ENCODE data around the gene WDR38. TPM values are rescaled to one million over a fixed set of nuclear protein-coding genes. Genes with fewer than 3 reads are reported as not detected.

WDR38 gene
- total RNA-seq, 1 donor from 2014 or later = not detected

DNA sequence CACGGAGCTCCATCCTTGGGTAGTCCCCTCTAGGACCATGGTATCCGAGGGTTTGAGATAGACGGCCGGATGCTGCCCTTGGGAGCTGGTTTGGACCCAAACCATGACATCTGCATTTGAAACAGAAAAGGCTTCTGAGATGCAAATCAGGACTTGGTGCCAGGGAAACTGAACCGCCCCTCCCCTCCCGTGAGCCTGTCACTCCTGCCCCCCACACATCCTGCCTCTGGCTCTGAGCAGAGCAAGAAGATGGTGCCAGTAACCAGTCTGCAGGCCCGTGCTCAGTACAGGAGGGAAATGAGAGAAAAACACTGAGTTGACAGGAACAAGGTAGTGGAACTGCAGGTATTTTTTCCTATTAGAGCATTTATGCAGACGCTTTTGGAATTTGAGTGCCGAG is 27.2 kb downstream of the WDR38 start:
- Histone ChIP-seq H3K9ac (peak overlapping the region; percentile 27), H3K4me2 (no peak overlapping the region), H3K9me3 (ENCODE audit: low read depth) (no peaks in the 10 kb centered on the region), H3K27me3 (no peaks in the 10 kb centered on the region), H3K36me3 (no peaks in the 10 kb centered on the region), H4K20me1 (ENCODE audit: low read depth) (peaks cover 18% of the 10 kb centered on the region), H3K4me3 (no peak overlapping the region), H3K4me1 (peaks cover 22% of the 10 kb centered on the region), H3K27ac (no peak overlapping the region), H3K79me2 (ENCODE audit: low read depth) (no peaks in the 10 kb centered on the region), H2AFZ (replicated peaks) (no peak overlapping the region), H3F3A (ENCODE audit: low read depth) (peaks cover 34% of the 10 kb centered on the region)
- H3K27ac Mint-ChIP-seq = no peak overlapping the region
- peaks cover 2% of the 10 kb centered on the region for H3K4me1 Mint-ChIP-seq
- peaks cover 19% of the 10 kb centered on the region for H3K36me3 Mint-ChIP-seq
- no peaks in the 10 kb centered on the region for H3K9me3 Mint-ChIP-seq
- no peak for DNase-seq (ENCODE audit: low spot score)
- peaks cover 4% of the 10 kb centered on the region for H3K27me3 Mint-ChIP-seq (ENCODE audit: insufficient read depth, low read depth)
- no peak overlapping the region for H3K4me3 Mint-ChIP-seq
- TF ChIP-seq, protein P1, sequence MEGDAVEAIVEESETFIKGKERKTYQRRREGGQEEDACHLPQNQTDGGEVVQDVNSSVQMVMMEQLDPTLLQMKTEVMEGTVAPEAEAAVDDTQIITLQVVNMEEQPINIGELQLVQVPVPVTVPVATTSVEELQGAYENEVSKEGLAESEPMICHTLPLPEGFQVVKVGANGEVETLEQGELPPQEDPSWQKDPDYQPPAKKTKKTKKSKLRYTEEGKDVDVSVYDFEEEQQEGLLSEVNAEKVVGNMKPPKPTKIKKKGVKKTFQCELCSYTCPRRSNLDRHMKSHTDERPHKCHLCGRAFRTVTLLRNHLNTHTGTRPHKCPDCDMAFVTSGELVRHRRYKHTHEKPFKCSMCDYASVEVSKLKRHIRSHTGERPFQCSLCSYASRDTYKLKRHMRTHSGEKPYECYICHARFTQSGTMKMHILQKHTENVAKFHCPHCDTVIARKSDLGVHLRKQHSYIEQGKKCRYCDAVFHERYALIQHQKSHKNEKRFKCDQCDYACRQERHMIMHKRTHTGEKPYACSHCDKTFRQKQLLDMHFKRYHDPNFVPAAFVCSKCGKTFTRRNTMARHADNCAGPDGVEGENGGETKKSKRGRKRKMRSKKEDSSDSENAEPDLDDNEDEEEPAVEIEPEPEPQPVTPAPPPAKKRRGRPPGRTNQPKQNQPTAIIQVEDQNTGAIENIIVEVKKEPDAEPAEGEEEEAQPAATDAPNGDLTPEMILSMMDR (IDR thresholded peaks at IDR 0.05) = no peak
- TF ChIP-seq EZH2 (IDR thresholded peaks at IDR 0.05) = no peak
- no peak for TF ChIP-seq EZH2phosphoT487 (IDR thresholded peaks at IDR 0.05)

DNA sequence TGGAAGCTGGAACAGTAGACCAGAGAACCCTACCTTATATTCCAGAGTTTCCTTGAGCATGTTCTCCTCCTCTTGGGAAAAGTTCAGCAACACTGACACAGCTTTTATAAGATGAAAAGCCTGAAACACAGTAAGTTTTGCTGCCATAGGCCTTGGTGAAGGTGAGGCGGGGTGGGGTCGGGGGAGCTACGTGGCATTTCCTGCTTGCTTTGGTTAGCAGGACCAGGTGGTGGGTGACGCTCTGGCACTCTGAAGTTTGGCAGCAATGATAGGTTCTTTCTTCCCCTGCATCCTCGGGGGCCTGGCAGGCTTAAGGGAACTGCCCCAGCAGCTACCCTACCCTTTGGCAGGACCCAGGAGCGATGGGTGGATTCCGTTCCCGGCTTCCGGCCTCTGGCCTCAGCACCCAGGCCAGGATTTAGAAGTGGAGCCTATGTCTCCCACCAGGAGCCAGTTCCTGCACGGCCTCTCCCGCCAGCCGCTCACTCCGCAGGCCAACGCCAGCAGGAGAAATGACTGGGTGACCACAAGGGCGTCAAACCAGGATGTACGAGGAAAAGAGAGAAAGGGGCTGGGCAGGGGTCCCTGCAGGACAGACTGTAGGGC is 28.0 kb downstream of the WDR38 start:
- no peak overlapping the region for H3K9ac ChIP-seq
- no peaks in the 10 kb centered on the region for H3K36me3 ChIP-seq
- H3K4me3 Mint-ChIP-seq = no peak overlapping the region
- no peak overlapping the region for H2AFZ ChIP-seq (replicated peaks)
- no peaks in the 10 kb centered on the region for H3K9me3 Mint-ChIP-seq
- no peaks in the 10 kb centered on the region for H3K27me3 ChIP-seq
- H4K20me1 ChIP-seq (ENCODE audit: low read depth) = peaks cover 17% of the 10 kb centered on the region
- no peak overlapping the region for H3K27ac ChIP-seq
- H3K4me1 ChIP-seq = peaks cover 22% of the 10 kb centered on the region
- no peak for DNase-seq (ENCODE audit: low spot score)
- TF ChIP-seq EZH2 (IDR thresholded peaks at IDR 0.05) (no peak), EZH2phosphoT487 (IDR thresholded peaks at IDR 0.05) (no peak)
- TF ChIP-seq, protein P1 (IDR thresholded peaks at IDR 0.05) = no peak
- H3K4me2 ChIP-seq = no peak overlapping the region
- no peaks in the 10 kb centered on the region for H3K79me2 ChIP-seq (ENCODE audit: low read depth)
- peaks cover 4% of the 10 kb centered on the region for H3K27me3 Mint-ChIP-seq (ENCODE audit: insufficient read depth, low read depth)
- peaks cover 34% of the 10 kb centered on the region for H3F3A ChIP-seq (ENCODE audit: low read depth)
- no peak overlapping the region for H3K4me3 ChIP-seq
- H3K9me3 ChIP-seq (ENCODE audit: low read depth) = no peaks in the 10 kb centered on the region
- no peak overlapping the region for H3K27ac Mint-ChIP-seq
- peaks cover 2% of the 10 kb centered on the region for H3K4me1 Mint-ChIP-seq
- H3K36me3 Mint-ChIP-seq = peaks cover 22% of the 10 kb centered on the region

DNA sequence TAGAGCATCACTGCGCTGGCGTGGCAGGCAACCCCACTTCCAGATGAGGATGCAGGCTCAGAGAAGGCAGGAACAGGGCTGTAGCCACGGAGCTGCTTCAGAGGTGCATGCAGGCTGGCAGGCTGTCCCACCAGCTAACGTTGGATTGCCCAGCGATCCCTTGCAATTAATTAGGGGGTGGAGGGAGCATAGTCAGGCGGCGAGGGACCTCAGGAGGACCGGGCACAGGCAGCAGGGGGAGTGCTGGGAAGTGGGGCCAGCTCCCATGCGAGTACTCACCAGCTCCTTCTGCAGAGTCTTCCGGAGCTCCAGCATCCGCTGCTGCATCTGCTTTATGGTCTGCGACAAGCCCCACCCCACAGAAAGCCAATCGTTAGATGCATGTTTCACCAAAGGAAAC is 29.0 kb downstream of the WDR38 start:
- Mint-ChIP-seq H3K27me3 (ENCODE audit: insufficient read depth, low read depth) (peaks cover 4% of the 10 kb centered on the region), H3K4me3 (no peak overlapping the region), H3K27ac (no peak overlapping the region), H3K9me3 (no peaks in the 10 kb centered on the region), H3K4me1 (peaks cover 2% of the 10 kb centered on the region), H3K36me3 (peaks cover 20% of the 10 kb centered on the region)
- Histone ChIP-seq H3K4me2 (no peak overlapping the region), H3K36me3 (no peaks in the 10 kb centered on the region), H4K20me1 (ENCODE audit: low read depth) (peaks cover 13% of the 10 kb centered on the region), H3K9me3 (ENCODE audit: low read depth) (no peaks in the 10 kb centered on the region), H3F3A (ENCODE audit: low read depth) (peaks cover 34% of the 10 kb centered on the region), H2AFZ (replicated peaks) (no peak overlapping the region), H3K4me1 (peaks cover 22% of the 10 kb centered on the region), H3K27ac (no peak overlapping the region), H3K79me2 (ENCODE audit: low read depth) (no peaks in the 10 kb centered on the region), H3K9ac (no peak overlapping the region), H3K27me3 (no peaks in the 10 kb centered on the region), H3K4me3 (no peak overlapping the region)
- DNase-seq (ENCODE audit: low spot score) = no peak
- TF ChIP-seq, protein P1 (IDR thresholded peaks at IDR 0.05) = no peak
- TF ChIP-seq EZH2phosphoT487 (IDR thresholded peaks at IDR 0.05) (no peak), EZH2 (IDR thresholded peaks at IDR 0.05) (no peak)
